Measurements from ENCODE around the gene CAMK2N2.

GRCh38 chr3:184234671-184235380 lies 26.5 kb downstream of the CAMK2N2 start:
- TF ChIP-seq MXI1 (IDR thresholded peaks at IDR 0.05; ENCODE audit: borderline replicate concordance, low read depth, low read length) (no peak), BHLHE40 (IDR thresholded peaks at IDR 0.05; ENCODE audit: low read depth, low read length) (no peak), CTCF (conservative IDR thresholded peaks at IDR 0.05; ENCODE audit: low read depth, low read length) (no peak), POLR2A (IDR thresholded peaks at IDR 0.05; ENCODE audit: low read depth, low read length) (no peak), USF2 (IDR thresholded peaks at IDR 0.05; ENCODE audit: low read depth, low read length) (no peak), RCOR1 (IDR thresholded peaks at IDR 0.05; ENCODE audit: insufficient replicate concordance, low read length) (no peak), ELK1 (IDR thresholded peaks at IDR 0.05; ENCODE audit: borderline replicate concordance, low read depth, low read length) (no peak), RFX5 (IDR thresholded peaks at IDR 0.05; ENCODE audit: low read depth, low read length) (no peak), NFE2L2 (IDR thresholded peaks at IDR 0.05; ENCODE audit: low read depth, low read length) (no peak), MAZ (IDR thresholded peaks at IDR 0.05; ENCODE audit: borderline replicate concordance, low read depth, low read length) (no peak)

Data from IMR-90 (cell line).